Posterior vena cava (tissue), 2 donors: ENCODE measurements around the gene PITHD1. TPM values are rescaled to one million over a fixed set of nuclear protein-coding genes. Genes with fewer than 3 reads are reported as not detected.
"Not testable (repeated sequence)": the region's sequence is repeated elsewhere in the genome, so short reads cannot be mapped to it uniquely, and the experiment has no call there.

Source experiments
- DNase-seq: peaks from one replicate; pipeline ENCODE4 v3.0.0-alpha.2; 2020; ENCODE audit warnings: low spot score
- intact Hi-C, 2 donors: fragments of 100-400 bp; cut with DNase I; formaldehyde crosslinking; loops; one replicate each; pipeline versions ENCODE4 v1.14.1 to v1.14.2; 2022 to 2023
- long read RNA-seq, 2 donors: library from polyadenylated mRNA; unstranded; transcript quantifications; one replicate each; pipeline ENCODE4 v2.0.0, GENCODE V29; 2020 to 2021
- total RNA-seq, 2 donors: library from RNA; stranded (reverse); fragmentation: NEBNext Ultra II Directional; extraction: Animal tissue kit (Norgen Biotek cat#: 25700); gene quantifications; one replicate each; pipeline ENCODE4 v1.2.1, GENCODE V29; 2021
- donor health status: DM: yes; HTN: yes; CAD: no.
- donor health status: DM: yes; HTN: yes; CAD: no.

The PITHD1 gene
- total RNA-seq = 10 to 100 TPM; 35.6 to 40.4 TPM
- long read RNA-seq, donor 1, transcript PITHD1-201 (6 exons, 1,603 nt) = major isoform, 7 of 8 reads
- long read RNA-seq, donor 1, partial matches to known transcripts = 0 of 8 reads
- long read RNA-seq, donor 1, other reads (novel, unspliced or antisense) = 1 of 8 reads
- long read RNA-seq, donor 2, transcript PITHD1-201 (6 exons, 1,603 nt) = major isoform, 101 of 110 reads
- long read RNA-seq, donor 2, partial matches to known transcripts = 0 of 110 reads
- long read RNA-seq, donor 2, other reads (novel, unspliced or antisense) = 9 of 110 reads

- peak; percentile 92 for DNase-seq
- intact Hi-C loops = no loop called here
Observed at GRCh38 chr1:23777979-23778814, at the start of gene PITHD1. Gene PITHD1 (plus strand): TSS chr1:23778418. CDS start chr1:23778516, 98 bp downstream.

DNA sequence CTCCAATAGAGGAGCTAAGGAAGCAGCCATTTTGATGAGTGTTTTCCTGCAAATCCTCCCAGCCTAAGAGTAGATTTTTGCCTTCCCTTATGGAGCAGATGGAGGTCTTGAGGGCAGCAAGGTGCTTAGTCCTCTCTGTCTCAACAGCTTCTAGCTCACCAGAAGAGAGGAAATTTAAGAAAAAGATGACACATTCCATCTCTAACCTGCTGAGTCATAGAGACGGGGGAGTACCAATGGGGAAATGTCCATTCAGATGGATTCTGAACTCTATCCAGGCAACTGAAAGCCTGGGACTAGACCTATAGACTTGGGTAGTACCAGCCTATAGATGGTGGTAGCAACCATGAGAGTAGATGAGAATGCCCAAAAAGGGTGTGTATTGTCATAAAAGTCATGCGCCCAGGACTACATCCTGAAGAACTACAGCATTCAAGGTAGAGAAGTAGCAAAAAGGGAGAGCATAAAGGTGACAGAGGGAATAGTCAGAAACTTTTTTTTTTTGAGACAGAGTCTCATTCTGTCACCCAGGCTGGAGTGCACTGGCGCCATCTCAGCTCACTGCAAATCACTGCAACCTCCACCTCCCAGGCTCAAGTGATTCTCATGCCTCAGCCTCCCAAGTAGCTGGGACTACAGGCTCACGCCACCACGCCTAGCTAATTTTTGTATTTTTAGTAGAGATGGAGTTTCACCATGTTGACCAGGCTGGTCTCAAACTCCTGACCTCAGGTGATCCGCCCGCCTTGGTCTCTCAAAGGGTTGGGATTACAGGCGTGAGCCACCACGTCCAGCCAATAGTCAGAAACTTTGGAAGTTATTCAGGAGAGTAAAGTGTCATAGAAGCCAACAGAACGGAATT is 45.6 kb upstream of the PITHD1 start:
- intact Hi-C loops = no loop called here
- no peak for DNase-seq

- intact Hi-C loops, DNase-seq: not testable (repeated sequence)
Observed at GRCh38 chr1:23733281-23733680, 44.9 kb upstream of the PITHD1 start.

DNA sequence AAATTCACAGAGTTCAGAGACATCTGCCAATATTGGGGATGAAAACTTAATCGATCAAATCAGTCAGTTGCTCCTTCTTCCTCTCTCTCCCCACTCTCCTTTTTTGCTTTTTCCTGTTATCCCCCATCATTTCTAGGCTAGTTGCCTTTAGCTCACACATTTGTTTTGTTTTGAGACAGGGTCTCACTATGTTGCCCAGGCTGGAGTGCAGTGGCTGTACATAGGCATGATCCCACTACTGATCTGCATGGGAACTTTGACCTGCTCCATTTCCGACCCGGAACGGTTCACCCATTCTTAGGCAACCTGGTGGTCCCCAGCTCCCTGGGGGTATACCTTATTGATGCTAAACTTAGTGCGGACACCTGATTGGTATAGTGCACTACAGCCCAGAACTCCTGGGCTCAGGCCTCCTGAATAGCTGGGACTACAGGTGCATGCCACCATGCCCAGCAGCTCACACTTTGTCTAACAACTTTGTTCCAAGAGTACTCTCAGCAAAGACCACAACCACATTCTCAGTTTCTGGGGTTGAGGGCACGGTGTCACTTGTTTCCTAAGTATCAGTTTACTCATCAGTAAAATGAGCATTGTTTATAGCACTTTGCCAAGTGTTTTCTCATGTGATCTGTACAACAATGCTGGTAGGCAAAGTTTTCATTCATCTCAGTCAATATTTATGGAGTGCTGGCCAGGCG is 41.6 kb upstream of the PITHD1 start:
- DNase-seq = no peak

DNA sequence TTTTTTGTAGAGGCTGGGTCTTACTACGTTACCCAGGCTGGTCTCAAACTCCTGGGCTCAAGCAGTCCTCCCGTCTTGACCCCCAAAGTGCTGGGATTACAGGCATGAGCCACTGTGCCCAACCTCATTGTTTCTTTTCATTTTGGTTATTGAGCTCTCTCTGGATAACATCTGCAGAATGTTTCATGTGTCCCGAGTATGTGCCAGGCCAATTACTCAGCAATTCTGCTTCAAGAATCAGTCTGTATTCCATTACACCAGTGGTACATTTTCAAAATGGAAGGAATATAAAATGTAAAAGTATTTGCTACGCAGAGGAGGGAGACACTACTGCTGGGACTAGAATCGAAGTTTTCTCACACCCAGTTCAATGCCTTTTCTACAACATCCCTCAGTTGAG is 36.6 kb upstream of the PITHD1 start:
- intact Hi-C loops = no loop called here
- no peak for DNase-seq

More for the DNA sequence above, 41.6 kb upstream of the PITHD1 start:
- intact Hi-C loops = no loop called here

GRCh38 chr1:23742670-23743286 is 35.4 kb upstream of the PITHD1 start:
- DNase-seq = peak; percentile 83
- intact Hi-C loops = no loop called here

DNA sequence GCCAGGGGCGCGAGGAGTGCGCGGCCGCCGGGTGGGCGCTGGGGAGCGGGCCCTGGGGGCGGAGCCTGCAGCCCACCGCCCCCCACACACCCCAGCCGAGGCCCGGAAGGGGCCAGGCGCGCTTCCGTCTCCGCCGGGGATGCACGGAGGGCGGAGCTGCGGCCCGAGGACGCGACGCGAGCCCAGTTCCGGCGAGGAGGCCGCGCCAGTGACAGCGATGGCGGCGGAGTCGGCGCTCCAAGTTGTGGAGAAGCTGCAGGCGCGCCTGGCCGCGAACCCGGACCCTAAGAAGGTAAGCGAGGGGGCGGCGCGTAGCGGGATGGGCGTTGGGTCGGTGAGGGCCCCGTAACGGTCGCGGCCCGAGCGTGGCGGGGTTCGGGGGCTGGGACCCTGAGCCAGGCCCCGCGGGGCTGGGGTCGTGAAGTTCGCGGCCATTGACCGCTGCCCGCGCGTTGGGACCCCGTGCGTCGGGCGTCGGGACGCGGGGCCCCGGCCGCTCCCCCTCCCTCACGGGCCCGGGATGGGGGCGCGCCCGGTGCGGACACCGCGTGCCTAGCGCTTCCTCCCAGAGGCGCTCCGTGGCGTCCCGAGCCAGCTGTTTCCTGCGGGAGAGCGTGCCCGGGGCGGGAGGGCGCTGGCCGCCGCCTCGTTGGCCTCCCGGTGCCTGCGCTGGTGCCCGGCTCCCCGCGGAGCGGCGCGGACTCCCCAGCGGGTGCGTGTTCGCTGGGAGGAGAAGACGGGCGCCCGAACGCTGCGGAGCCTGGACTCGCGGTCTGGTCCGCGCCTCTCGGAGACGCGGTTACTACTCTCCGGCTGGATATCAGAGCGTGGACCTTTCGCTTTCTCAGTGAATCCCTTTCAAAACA is 34.7 kb upstream of the PITHD1 start, which contains the start of gene ELOA:
Gene ELOA (plus strand): TSS at position 185 of the 866 bp plus-strand sequence. CDS start 33 bp downstream, at position 218.
- intact Hi-C loops = no loop called here
- DNase-seq = peak; percentile 94

DNA sequence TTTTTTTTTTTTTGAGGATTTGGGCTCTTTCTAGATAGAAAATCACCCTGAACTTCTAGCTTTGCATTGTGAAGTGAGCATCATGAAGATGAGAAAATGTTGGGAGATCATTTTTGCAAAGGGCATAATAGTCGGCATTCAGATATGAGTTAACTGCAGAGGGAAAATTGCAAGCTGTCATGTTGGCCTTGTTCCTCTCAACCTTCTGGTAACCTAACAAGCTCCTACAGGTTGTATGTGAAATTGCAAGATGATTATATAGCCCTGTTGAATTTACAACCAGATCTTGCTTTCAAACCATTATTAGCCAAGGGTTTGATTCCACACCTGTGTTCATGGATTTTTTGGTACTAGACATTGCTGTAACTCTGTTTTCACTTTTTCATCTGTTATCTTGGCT is 32.7 kb upstream of the PITHD1 start:
- DNase-seq = no peak
- intact Hi-C loops = no loop called here

GRCh38 chr1:23748016-23748415 is 30.2 kb upstream of the PITHD1 start:
- DNase-seq = no peak
- intact Hi-C loops = no loop called here

DNA sequence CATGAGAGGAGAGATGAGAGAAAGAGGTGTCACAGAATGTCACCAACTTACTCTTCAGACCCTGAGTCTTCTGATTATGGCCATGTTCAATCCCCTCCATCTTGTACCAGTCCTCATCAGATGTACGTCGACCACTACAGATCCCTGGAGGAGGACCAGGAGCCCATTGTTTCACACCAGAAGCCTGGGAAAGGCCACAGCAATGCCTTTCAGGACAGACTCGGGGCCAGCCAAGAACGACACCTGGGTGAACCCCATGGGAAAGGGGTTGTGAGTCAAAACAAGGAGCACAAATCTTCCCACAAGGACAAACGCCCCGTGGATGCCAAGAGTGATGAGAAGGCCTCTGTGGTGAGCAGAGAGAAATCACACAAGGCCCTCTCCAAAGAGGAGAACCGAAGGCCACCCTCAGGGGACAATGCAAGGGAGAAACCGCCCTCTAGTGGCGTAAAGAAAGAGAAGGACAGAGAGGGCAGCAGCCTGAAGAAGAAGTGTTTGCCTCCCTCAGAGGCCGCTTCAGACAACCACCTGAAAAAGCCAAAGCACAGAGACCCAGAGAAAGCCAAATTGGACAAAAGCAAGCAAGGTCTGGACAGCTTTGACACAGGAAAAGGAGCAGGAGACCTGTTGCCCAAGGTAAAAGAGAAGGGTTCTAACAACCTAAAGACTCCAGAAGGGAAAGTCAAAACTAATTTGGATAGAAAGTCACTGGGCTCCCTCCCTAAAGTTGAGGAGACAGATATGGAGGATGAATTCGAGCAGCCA is 27.0 kb upstream of the PITHD1 start:
- no peak for DNase-seq
- intact Hi-C loops = no loop called here

DNA sequence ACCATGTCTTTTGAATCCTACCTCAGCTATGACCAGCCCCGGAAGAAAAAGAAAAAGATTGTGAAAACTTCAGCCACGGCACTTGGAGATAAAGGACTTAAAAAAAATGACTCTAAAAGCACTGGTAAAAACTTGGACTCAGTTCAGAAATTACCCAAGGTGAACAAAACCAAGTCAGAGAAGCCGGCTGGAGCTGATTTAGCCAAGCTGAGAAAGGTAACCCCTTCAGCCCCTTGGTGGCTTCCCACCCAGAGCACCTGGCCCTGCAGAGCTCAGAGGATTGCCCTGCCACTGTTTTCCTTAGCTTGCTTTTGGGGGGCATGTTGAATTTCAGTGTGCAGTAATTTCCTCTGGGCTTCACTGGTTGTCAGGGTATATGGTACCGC is 26.4 kb upstream of the PITHD1 start:
- intact Hi-C loops = no loop called here
- no peak for DNase-seq

DNA sequence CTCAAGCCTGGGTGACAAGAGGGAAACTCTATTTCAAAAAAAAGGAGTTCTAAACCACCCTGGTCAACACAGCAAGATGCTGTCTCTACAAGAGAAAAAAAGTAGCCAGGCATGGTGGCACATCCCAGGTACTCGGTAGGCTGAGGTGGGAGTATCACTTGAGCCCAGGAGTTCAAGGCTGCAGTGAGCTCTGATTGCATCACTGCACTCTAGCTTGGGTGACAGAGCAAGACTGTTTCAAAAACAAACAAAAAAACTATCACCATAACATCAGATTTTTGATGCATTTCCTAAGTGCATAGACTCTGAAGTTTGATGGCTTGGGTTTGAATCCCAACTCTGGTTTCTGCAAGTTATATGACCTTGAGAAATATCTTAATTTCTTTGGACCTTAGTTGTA is 25.3 kb upstream of the PITHD1 start:
- no peak for DNase-seq
- intact Hi-C loops = no loop called here

DNA sequence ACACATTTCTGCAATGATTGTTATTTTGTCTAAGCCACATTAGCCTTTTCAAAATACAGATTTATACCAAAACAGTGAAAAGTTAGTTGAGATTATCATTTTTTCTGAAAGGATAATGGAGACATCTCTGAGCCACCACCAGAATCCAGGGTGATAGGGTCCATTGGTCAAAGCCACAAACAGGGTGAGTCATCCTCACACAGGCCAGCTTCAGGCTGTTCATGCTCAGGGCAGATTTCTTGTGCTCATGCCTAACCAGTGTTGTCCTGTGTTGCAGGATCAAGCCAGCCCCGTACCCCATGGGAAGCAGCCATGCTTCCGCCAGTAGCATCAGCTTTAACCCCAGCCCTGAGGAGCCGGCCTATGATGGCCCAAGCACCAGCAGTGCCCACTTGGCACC is 21.5 kb upstream of the PITHD1 start:
- intact Hi-C loops = no loop called here
- no peak for DNase-seq

DNA sequence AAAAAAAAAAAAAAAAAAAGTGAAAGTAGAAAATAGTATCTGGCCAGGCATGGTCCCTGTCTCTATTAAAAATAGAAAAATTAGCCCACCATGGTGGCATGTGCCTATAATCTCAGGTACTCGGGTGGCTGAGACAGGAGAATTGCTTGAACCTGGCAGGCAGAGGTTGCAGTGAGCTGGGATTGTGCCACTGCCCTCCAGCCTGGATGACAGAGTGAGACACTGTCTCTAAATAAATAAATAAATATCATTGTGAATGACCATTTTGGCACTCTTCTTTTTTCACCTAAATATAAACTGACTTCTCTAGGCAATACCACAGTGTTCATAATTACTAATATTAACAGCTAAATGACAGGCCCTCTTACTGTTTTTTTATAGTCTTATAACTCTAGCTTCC is 20.4 kb upstream of the PITHD1 start:
- no peak for DNase-seq

GRCh38 chr1:23759277-23759676 is 18.9 kb upstream of the PITHD1 start:
- no peak for DNase-seq
- intact Hi-C loops = no loop called here

More for the DNA sequence above, 20.4 kb upstream of the PITHD1 start:
- intact Hi-C loops = no loop called here

- no peak for DNase-seq
- intact Hi-C loops = loop anchor here (5.0 to 10.0 kb wide), 2 partner anchors 152 to 1929 kb away; partner anchors contain the start of gene CNR2 (in 1 of the 2)
Observed at GRCh38 chr1:23763041-23763577, 15.1 kb upstream of the PITHD1 start.

DNA sequence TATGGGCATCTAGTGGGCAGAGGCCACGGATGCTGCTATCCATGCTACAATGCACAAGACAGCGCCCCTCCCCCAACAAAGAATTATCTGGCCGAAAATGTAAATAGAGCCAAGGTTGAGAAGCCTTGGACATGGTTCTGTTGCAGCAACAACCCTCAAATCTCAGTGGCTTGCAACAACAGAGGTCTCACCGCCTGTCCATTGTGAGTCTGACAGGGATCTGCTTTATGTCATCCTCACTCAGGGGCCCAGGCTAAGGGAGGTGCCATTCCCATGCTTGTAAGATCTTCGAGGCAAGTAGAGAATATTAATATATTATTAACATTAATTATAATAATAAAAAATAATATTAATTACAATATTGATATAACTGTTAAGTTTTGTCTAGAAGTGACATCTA is 9.5 kb upstream of the PITHD1 start:
- intact Hi-C loops = loop anchor here in 1 of 2 donors (10.0 kb wide), 1 partner anchor 146 kb away; the partner anchor contains the start of gene CNR2
- no peak for DNase-seq
